ENCODE results near the gene HS2ST1. TPM values are rescaled to one million over a fixed set of nuclear protein-coding genes. Genes with fewer than 3 reads are reported as not detected.

Gene HS2ST1
- total RNA-seq, 2 donors from 2014 or later: 29.0 to 31.5 TPM

DNA sequence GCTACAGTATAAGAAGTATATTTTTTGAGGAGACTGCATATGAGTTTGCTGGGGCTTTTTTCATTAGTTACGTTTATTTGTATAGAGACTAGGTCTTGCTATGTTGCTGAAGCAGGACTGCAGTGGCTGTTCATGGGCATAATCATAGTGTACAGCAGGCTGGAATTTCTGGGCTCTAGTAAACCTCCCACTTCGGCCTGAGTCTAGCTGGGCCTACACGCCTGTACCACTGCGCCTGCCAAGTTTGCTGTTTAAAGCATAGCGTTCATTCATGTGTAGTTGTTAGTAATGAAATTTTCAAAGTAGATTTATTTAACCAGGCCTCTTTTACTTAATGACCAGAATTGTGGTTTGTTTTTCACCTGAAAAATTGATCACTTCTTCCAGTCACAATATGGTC lies 33.8 kb downstream of the HS2ST1 start:
- H3K27ac Mint-ChIP-seq: peak overlapping the region; percentile 20
- H3K36me3 ChIP-seq (ENCODE audit: control insufficient read depth, insufficient read depth, low read length): no peaks in the 10 kb centered on the region
- H3K27me3 Mint-ChIP-seq (ENCODE audit: insufficient read depth): no peaks in the 10 kb centered on the region
- no peaks in the 10 kb centered on the region for H3K4me1 ChIP-seq (ENCODE audit: control insufficient read depth, insufficient read depth, low read length)
- no peak overlapping the region for H3K9ac ChIP-seq (ENCODE audit: extremely low read depth, low read length, poor library complexity, severe bottlenecking)
- H3K36me3 Mint-ChIP-seq (ENCODE audit: low read depth): no peaks in the 10 kb centered on the region
- H3K9me3 Mint-ChIP-seq: no peaks in the 10 kb centered on the region
- H3K27ac ChIP-seq (ENCODE audit: low read depth, low read length): no peak overlapping the region
- no peak for DNase-seq
- H3K4me3 Mint-ChIP-seq: no peak overlapping the region
- peaks cover 13% of the 10 kb centered on the region for H3K4me1 Mint-ChIP-seq
- TF ChIP-seq, protein P1, sequence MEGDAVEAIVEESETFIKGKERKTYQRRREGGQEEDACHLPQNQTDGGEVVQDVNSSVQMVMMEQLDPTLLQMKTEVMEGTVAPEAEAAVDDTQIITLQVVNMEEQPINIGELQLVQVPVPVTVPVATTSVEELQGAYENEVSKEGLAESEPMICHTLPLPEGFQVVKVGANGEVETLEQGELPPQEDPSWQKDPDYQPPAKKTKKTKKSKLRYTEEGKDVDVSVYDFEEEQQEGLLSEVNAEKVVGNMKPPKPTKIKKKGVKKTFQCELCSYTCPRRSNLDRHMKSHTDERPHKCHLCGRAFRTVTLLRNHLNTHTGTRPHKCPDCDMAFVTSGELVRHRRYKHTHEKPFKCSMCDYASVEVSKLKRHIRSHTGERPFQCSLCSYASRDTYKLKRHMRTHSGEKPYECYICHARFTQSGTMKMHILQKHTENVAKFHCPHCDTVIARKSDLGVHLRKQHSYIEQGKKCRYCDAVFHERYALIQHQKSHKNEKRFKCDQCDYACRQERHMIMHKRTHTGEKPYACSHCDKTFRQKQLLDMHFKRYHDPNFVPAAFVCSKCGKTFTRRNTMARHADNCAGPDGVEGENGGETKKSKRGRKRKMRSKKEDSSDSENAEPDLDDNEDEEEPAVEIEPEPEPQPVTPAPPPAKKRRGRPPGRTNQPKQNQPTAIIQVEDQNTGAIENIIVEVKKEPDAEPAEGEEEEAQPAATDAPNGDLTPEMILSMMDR (conservative IDR thresholded peaks at IDR 0.05): no peak
- no peak overlapping the region for H3K4me3 ChIP-seq (ENCODE audit: low read length)
- no peaks in the 10 kb centered on the region for H3K27me3 ChIP-seq (ENCODE audit: control insufficient read depth, insufficient read depth, low read length, poor library complexity, severe bottlenecking)
- H3K9me3 ChIP-seq (ENCODE audit: control insufficient read depth, low read length): peaks cover 7% of the 10 kb centered on the region
- WGBS, 2 experiments (ENCODE audit: insufficient coverage in 1 of 2, insufficient read length in 1 of 2): 94 to 100% methylated on average over 2 to 5 of the region's 5 CpGs

DNA sequence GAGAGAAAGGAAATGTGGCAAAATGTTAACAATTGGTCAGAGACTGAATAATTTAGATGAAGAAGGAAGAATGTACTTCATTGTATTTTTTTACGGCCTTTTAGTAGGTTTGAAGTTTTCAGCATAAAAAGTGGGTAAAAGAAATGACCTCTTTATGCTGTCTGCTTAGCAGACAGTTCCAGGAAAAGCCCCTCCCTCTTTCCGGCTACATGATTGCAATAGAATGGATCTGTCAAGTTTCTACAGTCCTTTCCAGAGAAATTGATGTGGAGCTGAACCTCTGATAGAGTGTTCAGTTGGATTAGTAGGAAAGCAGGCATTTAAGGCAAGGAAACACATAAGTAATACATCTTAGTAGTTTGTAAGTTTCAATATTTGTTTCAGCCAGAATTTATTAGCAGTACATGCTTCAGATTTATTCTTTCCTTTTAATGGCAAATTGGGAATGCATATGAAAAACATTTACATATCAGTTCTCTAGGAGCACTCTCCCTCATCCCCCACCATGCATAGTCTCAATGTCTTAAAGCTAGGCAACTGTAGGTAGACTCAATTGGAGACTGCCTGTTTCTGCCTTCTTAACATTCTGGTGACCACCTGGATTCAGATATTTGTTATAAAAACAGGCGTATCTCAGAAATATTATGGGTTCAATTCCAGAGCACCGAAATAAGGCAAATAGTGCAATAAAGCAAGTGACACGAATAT lies 36.4 kb downstream of the HS2ST1 start:
- DNase-seq: no peak
- Histone ChIP-seq H3K27ac (ENCODE audit: low read depth, low read length) (no peak overlapping the region), H3K4me3 (ENCODE audit: low read length) (no peak overlapping the region), H3K4me1 (ENCODE audit: control insufficient read depth, insufficient read depth, low read length) (no peaks in the 10 kb centered on the region), H3K36me3 (ENCODE audit: control insufficient read depth, insufficient read depth, low read length) (no peaks in the 10 kb centered on the region), H3K9ac (ENCODE audit: extremely low read depth, low read length, poor library complexity, severe bottlenecking) (no peak overlapping the region), H3K27me3 (ENCODE audit: control insufficient read depth, insufficient read depth, low read length, poor library complexity, severe bottlenecking) (no peaks in the 10 kb centered on the region), H3K9me3 (ENCODE audit: control insufficient read depth, low read length) (peaks cover 7% of the 10 kb centered on the region)
- Mint-ChIP-seq H3K4me1 (peaks cover 14% of the 10 kb centered on the region), H3K27ac (no peak overlapping the region), H3K27me3 (ENCODE audit: insufficient read depth) (no peaks in the 10 kb centered on the region), H3K9me3 (no peaks in the 10 kb centered on the region), H3K4me3 (no peak overlapping the region), H3K36me3 (ENCODE audit: low read depth) (no peaks in the 10 kb centered on the region)
- 93 to 94% methylated on average over 5 of the region's 5 CpGs for WGBS, 2 experiments (ENCODE audit: insufficient coverage in 1 of 2, insufficient read length in 1 of 2)
- TF ChIP-seq, protein P1 (conservative IDR thresholded peaks at IDR 0.05): no peak

DNA sequence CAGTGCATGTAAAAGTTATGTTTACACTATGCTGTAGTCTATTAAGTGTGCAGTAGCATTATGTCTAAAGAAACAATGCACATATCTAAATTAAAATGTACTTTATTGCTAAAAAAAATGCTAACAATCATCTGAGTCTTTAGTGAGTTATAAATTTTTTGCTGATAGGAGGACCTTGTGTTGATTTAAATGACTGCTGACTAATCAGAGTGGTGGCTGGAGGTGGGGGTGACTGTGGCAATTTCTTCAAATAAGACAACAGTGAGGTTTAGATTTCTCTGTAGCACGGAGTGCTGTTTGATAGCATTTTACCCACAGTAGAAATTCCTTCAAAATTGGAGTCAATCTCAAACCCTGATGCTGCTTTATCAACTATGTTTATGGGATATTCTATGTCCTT lies 37.0 kb downstream of the HS2ST1 start:
- Histone ChIP-seq H3K9me3 (ENCODE audit: control insufficient read depth, low read length) (peaks cover 7% of the 10 kb centered on the region), H3K36me3 (ENCODE audit: control insufficient read depth, insufficient read depth, low read length) (no peaks in the 10 kb centered on the region), H3K27me3 (ENCODE audit: control insufficient read depth, insufficient read depth, low read length, poor library complexity, severe bottlenecking) (no peaks in the 10 kb centered on the region), H3K9ac (ENCODE audit: extremely low read depth, low read length, poor library complexity, severe bottlenecking) (no peak overlapping the region), H3K4me3 (ENCODE audit: low read length) (no peak overlapping the region), H3K4me1 (ENCODE audit: control insufficient read depth, insufficient read depth, low read length) (no peaks in the 10 kb centered on the region), H3K27ac (ENCODE audit: low read depth, low read length) (no peak overlapping the region)
- H3K9me3 Mint-ChIP-seq: no peaks in the 10 kb centered on the region
- H3K36me3 Mint-ChIP-seq (ENCODE audit: low read depth): no peaks in the 10 kb centered on the region
- no peak overlapping the region for H3K4me3 Mint-ChIP-seq
- H3K27ac Mint-ChIP-seq: no peak overlapping the region
- 95% methylated on average over 1 of the region's 1 CpG; no CpG with 5 or more reads in 1 of the 2 experiments for WGBS, 2 experiments (ENCODE audit: insufficient coverage in 1 of 2, insufficient read length in 1 of 2)
- no peaks in the 10 kb centered on the region for H3K27me3 Mint-ChIP-seq (ENCODE audit: insufficient read depth)
- H3K4me1 Mint-ChIP-seq: peaks cover 14% of the 10 kb centered on the region
- TF ChIP-seq, protein P1 (conservative IDR thresholded peaks at IDR 0.05): no peak
- DNase-seq: no peak
